HUES64 (cell line): ENCODE measurements around the gene ARHGAP30.

Experiments
- H3K27ac ChIP-seq: 2 replicates; pipeline ENCODE4 v1.7.0; 2013; ENCODE audit warnings: low read depth, low read length, inconsistent platforms
- H3K27me3 ChIP-seq: 2 replicates; pipeline ENCODE4 v1.6.1; 2013; ENCODE audit warnings: mild to moderate bottlenecking, low read length; ENCODE audit not compliant: insufficient read depth
- H3K36me3 ChIP-seq: 2 replicates; pipeline ENCODE4 v1.6.1; 2013; ENCODE audit warnings: mild to moderate bottlenecking, low read length; ENCODE audit not compliant: insufficient read depth
- H3K4me1 ChIP-seq: 2 replicates; pipeline ENCODE4 v1.6.1; 2013; ENCODE audit warnings: mild to moderate bottlenecking, low read length, moderate library complexity; ENCODE audit not compliant: insufficient read depth
- H3K4me3 ChIP-seq: 2 replicates; pipeline ENCODE4 v1.5.1; 2013; ENCODE audit warnings: mild to moderate bottlenecking, low read length, moderate library complexity
- H3K9ac ChIP-seq: 2 replicates; pipeline ENCODE4 v1.6.1; 2013; ENCODE audit warnings: mild to moderate bottlenecking, low read depth, low read length
- H3K9me3 ChIP-seq: 2 replicates; pipeline ENCODE4 v1.6.1; 2013; ENCODE audit warnings: low read depth, low read length; ENCODE audit not compliant: insufficient read depth
- WGBS: fragments of 150-250, 120-280 bp; methylation state at CpG from one replicate; pipeline ENCODE4 v1.1.7; 2013; ENCODE audit warnings: missing lambda C conversion rate; 5-methylcytosine and 5-hydroxymethylcytosine counted together

ARHGAP30 gene

GRCh38 chr1:161100556-161100955 is 30.9 kb upstream of the ARHGAP30 start:
- 94% methylated on average over 2 of the region's 2 CpGs for WGBS
- H3K27me3 ChIP-seq, result no peaks in the 10 kb centered on the region
- no peak overlapping the region for H3K9ac ChIP-seq
- H3K4me3 ChIP-seq, result no peak overlapping the region
- no peaks in the 10 kb centered on the region for H3K9me3 ChIP-seq
- H3K27ac ChIP-seq, result no peak overlapping the region
- no peaks in the 10 kb centered on the region for H3K4me1 ChIP-seq
- H3K36me3 ChIP-seq, result peaks cover 30% of the 10 kb centered on the region

GRCh38 chr1:161099090-161099802 is 29.6 kb upstream of the ARHGAP30 start:
- no peaks in the 10 kb centered on the region for H3K27me3 ChIP-seq
- no peak overlapping the region for H3K9ac ChIP-seq
- H3K9me3 ChIP-seq, result no peaks in the 10 kb centered on the region
- H3K36me3 ChIP-seq, result peaks cover 30% of the 10 kb centered on the region
- no peak overlapping the region for H3K27ac ChIP-seq
- 87% methylated on average over 9 of the region's 9 CpGs for WGBS
- no peaks in the 10 kb centered on the region for H3K4me1 ChIP-seq
- peak overlapping the region; percentile 73 for H3K4me3 ChIP-seq

DNA sequence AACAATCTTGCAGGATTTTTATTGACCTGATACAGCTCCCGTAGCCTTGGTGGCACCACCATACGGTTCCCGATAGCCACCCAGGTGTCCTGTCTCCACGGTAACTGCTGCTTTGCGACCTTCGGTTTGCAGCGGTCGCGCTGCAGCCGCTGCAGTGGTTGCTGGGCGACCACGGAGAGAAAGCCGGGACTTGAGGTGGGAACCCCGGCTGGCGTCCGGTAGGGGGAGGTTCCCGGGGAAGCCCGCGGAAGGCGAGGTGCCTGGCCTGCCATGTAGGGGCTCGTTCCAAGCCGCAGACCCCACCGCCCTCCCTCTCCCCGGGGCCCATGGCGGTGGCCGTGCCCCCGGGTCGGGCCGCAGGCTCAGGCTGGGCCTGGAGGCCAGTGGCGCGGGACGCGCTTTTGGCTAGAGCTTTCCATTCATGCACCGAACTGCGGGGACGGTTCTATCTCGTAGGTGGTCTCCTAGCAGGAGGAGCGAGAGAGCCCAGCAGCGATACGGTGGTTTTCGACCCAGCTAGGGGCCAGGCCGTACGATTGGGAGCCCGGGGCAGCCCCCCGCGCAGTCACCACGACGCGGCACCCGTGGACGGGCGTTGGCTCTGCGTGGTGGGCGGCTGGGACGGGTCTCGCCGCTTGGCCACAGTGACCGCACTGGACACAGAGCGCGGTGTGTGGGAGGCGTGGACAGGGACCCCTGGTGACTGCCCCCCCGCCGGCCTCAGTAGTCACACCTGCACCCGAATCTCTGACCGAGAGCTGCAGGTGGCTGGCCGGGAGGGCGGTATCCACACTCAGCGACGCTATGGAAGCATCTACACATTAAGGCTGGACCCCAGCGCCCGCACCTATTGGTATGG is 28.7 kb upstream of the ARHGAP30 start, which contains the start of gene KLHDC9:
TSS of gene KLHDC9 (plus strand) at position 152 of the 859 bp plus-strand sequence. CDS start at position 327, 175 bp downstream.
- Histone ChIP-seq H3K27ac (peak within 1 kb of the TSS; percentile 17; the same call in 1 of the 2 replicates), H3K9ac (peak within 1 kb of the TSS; percentile 71), H3K9me3 (no peaks in the 10 kb centered on the region)

GRCh38 chr1:161096530-161096929 is 26.8 kb upstream of the ARHGAP30 start:
- no peaks in the 10 kb centered on the region for H3K9me3 ChIP-seq
- H3K36me3 ChIP-seq, result peaks cover 15% of the 10 kb centered on the region
- H3K9ac ChIP-seq, result no peak overlapping the region
- no peaks in the 10 kb centered on the region for H3K4me1 ChIP-seq
- H3K27ac ChIP-seq, result no peak overlapping the region
- H3K27me3 ChIP-seq, result no peaks in the 10 kb centered on the region
- H3K4me3 ChIP-seq, result no peak overlapping the region
- WGBS, result 77% methylated on average over 1 of the region's 1 CpG

More for the DNA sequence above, 28.7 kb upstream of the ARHGAP30 start, which contains the start of gene KLHDC9:
- 3% methylated on average over 71 of the region's 71 CpGs for WGBS
- peak within 1 kb of the TSS; percentile 73 for H3K4me3 ChIP-seq
- peaks cover 25% of the 10 kb centered on the region for H3K36me3 ChIP-seq
- H3K27me3 ChIP-seq, result no peaks in the 10 kb centered on the region
- no peaks in the 10 kb centered on the region for H3K4me1 ChIP-seq

- Histone ChIP-seq H3K4me1 (no peaks in the 10 kb centered on the region), H3K4me3 (no peak overlapping the region), H3K9ac (no peak overlapping the region), H3K27me3 (no peaks in the 10 kb centered on the region), H3K27ac (no peak overlapping the region), H3K9me3 (no peaks in the 10 kb centered on the region), H3K36me3 (peaks cover 13% of the 10 kb centered on the region)
- WGBS, result 72% methylated on average over 2 of the region's 2 CpGs
Measured at GRCh38 chr1:161096015-161096414, 26.3 kb upstream of the ARHGAP30 start.

- WGBS, result 97% methylated on average over 6 of the region's 6 CpGs
- H3K4me1 ChIP-seq, result no peaks in the 10 kb centered on the region
- no peak overlapping the region for H3K9ac ChIP-seq
- no peaks in the 10 kb centered on the region for H3K9me3 ChIP-seq
- H3K36me3 ChIP-seq, result peaks cover 6% of the 10 kb centered on the region
- no peaks in the 10 kb centered on the region for H3K27me3 ChIP-seq
- H3K4me3 ChIP-seq, result no peak overlapping the region
- H3K27ac ChIP-seq, result no peak overlapping the region
Measured at GRCh38 chr1:161095230-161095629, 25.5 kb upstream of the ARHGAP30 start.

DNA sequence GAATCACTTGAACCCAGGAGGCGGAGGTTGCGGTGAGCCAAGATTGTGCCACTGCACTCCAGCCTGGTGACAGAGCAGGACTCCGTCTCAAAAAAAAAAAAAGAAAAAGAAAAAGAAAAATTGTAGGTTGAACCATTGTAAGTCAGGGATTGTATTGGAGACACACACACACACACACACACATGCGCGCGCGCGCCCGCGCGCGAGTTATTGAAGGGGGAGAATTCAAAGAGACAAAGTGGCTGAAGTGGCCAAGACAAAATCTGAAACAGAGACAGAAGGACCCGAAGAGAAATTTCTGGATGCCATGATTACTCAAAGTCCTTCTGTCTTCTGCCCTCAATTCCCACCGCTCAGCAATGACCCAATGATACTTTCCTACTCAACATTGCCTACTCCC is 24.8 kb upstream of the ARHGAP30 start:
- H3K27me3 ChIP-seq, result no peaks in the 10 kb centered on the region
- no peaks in the 10 kb centered on the region for H3K36me3 ChIP-seq
- H3K27ac ChIP-seq, result no peak overlapping the region
- H3K4me3 ChIP-seq, result no peak overlapping the region
- no peaks in the 10 kb centered on the region for H3K9me3 ChIP-seq
- no peak overlapping the region for H3K9ac ChIP-seq
- no peaks in the 10 kb centered on the region for H3K4me1 ChIP-seq
- 92% methylated on average over 7 of the region's 14 CpGs for WGBS

GRCh38 chr1:161092621-161093028 is 22.9 kb upstream of the ARHGAP30 start:
- Histone ChIP-seq H3K9me3 (no peaks in the 10 kb centered on the region), H3K27me3 (no peaks in the 10 kb centered on the region), H3K9ac (no peak overlapping the region), H3K27ac (no peak overlapping the region), H3K4me1 (no peaks in the 10 kb centered on the region), H3K4me3 (no peak overlapping the region), H3K36me3 (no peaks in the 10 kb centered on the region)
- 81% methylated on average over 3 of the region's 3 CpGs for WGBS

DNA sequence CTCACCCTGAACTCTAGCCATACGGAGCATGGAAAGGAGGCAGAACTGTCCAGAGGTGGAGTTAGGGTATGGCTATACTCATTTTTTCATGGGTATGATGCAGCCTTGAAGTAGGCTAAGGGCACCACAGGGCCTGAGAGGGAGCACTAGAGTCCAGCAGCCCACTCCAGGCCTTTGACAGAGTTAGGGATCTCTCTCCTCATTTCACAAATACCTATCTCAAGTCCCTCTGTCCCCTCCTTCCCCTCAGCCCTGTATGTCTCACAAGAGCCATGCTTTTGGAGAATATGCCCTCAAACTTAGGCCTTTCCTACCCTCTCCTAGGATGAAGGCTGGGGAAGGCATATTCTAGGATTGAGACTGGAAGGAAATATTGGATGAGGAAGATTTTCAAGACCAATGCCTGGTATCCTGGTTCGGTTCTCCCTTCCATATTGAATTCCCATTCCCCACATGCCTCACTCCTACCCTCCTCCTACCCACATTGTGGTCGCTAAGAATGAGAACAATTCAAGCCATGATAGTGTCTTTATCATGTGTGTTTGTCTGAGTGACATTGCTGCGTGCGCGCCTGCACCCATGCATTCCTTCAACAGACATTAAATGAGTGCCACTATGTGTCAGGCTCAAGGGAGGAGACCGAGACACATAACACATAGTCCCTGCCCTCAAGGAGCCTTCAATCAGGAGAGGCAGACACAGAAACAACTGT is 22.3 kb upstream of the ARHGAP30 start:
- 82% methylated on average over 7 of the region's 7 CpGs for WGBS
- H3K4me1 ChIP-seq, result no peaks in the 10 kb centered on the region
- no peaks in the 10 kb centered on the region for H3K27me3 ChIP-seq
- H3K9me3 ChIP-seq, result no peaks in the 10 kb centered on the region
- H3K27ac ChIP-seq, result no peak overlapping the region
- H3K36me3 ChIP-seq, result no peaks in the 10 kb centered on the region
- H3K9ac ChIP-seq, result no peak overlapping the region
- H3K4me3 ChIP-seq, result no peak overlapping the region

- WGBS, result 93% methylated on average over 5 of the region's 5 CpGs
Measured at GRCh38 chr1:161091093-161091492, 21.4 kb upstream of the ARHGAP30 start.

GRCh38 chr1:161090617-161091016 is 20.9 kb upstream of the ARHGAP30 start:
- H3K4me3 ChIP-seq, result no peak overlapping the region
- WGBS, result 91% methylated on average over 3 of the region's 3 CpGs
- no peaks in the 10 kb centered on the region for H3K36me3 ChIP-seq
- H3K27me3 ChIP-seq, result no peaks in the 10 kb centered on the region
- no peaks in the 10 kb centered on the region for H3K9me3 ChIP-seq
- H3K9ac ChIP-seq, result no peak overlapping the region
- no peak overlapping the region for H3K27ac ChIP-seq
- peaks cover 8% of the 10 kb centered on the region; the same call in 1 of the 2 replicates for H3K4me1 ChIP-seq

More at GRCh38 chr1:161091093-161091492, 21.4 kb upstream of the ARHGAP30 start:
- Histone ChIP-seq H3K36me3 (no peaks in the 10 kb centered on the region), H3K9me3 (no peaks in the 10 kb centered on the region), H3K9ac (no peak overlapping the region), H3K27ac (no peak overlapping the region), H3K27me3 (no peaks in the 10 kb centered on the region), H3K4me1 (peaks cover 6% of the 10 kb centered on the region; the same call in 1 of the 2 replicates), H3K4me3 (no peak overlapping the region)
